IMR-90 (cell line): ENCODE measurements around the gene PRKCH.

Source experiments
- BHLHE40 ChIP-seq: fragments of 150-350 bp; IDR thresholded peaks from 2 replicates; pipeline ENCODE4 v1.6.1; 2016; ENCODE audit warnings: mild to moderate bottlenecking, low read depth, low read length
- CEBPB ChIP-seq: IDR thresholded peaks from 2 replicates; pipeline ENCODE4 v1.6.1; 2012; ENCODE audit warnings: low read depth, low read length, improper control_type of control experiment
- CHD1 ChIP-seq: IDR thresholded peaks from 2 replicates; pipeline ENCODE4 v1.6.1; 2012; ENCODE audit warnings: low read depth, low read length, improper control_type of control experiment
- MAFK ChIP-seq: IDR thresholded peaks from 2 replicates; pipeline ENCODE4 v1.6.1; 2012; ENCODE audit warnings: low read depth, low read length, improper control_type of control experiment
- POLR2A ChIP-seq: IDR thresholded peaks from 2 replicates; pipeline ENCODE4 v1.6.1; 2012; ENCODE audit warnings: mild to moderate bottlenecking, low read depth, low read length
- RAD21 ChIP-seq: IDR thresholded peaks from 2 replicates; pipeline ENCODE4 v1.6.1; 2012; ENCODE audit warnings: low read length, improper control_type of control experiment
- RCOR1 ChIP-seq: IDR thresholded peaks from 2 replicates; pipeline ENCODE4 v1.6.1; 2012; ENCODE audit warnings: mild to moderate bottlenecking, low read length, improper control_type of control experiment; ENCODE audit not compliant: insufficient replicate concordance
- RFX5 ChIP-seq: IDR thresholded peaks from 2 replicates; pipeline ENCODE4 v1.8.0; 2012; ENCODE audit warnings: low read depth, mild to moderate bottlenecking, low read length, moderate library complexity
- TF ChIP-seq, protein P1 (sequence below): conservative IDR thresholded peaks from 2 replicates; pipeline ENCODE4 v1.5.1; 2012; ENCODE audit warnings: mild to moderate bottlenecking, low read depth, low read length, improper control_type of control experiment
- TF ChIP-seq, protein P2 (sequence below): fragments of 150-350 bp; IDR thresholded peaks from 2 replicates; pipeline ENCODE4 v1.6.1; 2017; ENCODE audit warnings: mild to moderate bottlenecking, antibody characterized with exemption, low read length, low read depth

DNA sequence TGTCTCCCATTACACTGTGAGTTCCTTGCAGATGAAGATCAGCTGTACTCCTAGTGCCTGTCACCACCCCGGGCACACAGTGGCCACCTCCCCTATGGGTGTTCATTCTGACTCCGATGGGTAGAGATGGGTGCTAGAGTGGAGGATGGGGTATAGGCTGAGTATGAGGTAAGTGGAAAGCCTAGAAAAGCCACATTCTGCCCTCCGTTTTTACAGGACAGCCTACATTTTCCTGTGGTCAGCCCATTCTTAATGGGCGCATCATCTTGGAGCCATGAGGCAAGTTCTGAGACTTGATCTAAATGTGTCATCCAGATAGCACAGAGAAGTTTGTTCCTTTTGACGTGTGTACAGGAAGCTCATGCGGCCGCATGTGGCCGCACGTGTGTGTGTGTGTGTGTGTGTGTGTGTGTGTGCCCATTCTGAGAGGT is 207.2 kb downstream of the PRKCH start:
- TF ChIP-seq, protein P1, sequence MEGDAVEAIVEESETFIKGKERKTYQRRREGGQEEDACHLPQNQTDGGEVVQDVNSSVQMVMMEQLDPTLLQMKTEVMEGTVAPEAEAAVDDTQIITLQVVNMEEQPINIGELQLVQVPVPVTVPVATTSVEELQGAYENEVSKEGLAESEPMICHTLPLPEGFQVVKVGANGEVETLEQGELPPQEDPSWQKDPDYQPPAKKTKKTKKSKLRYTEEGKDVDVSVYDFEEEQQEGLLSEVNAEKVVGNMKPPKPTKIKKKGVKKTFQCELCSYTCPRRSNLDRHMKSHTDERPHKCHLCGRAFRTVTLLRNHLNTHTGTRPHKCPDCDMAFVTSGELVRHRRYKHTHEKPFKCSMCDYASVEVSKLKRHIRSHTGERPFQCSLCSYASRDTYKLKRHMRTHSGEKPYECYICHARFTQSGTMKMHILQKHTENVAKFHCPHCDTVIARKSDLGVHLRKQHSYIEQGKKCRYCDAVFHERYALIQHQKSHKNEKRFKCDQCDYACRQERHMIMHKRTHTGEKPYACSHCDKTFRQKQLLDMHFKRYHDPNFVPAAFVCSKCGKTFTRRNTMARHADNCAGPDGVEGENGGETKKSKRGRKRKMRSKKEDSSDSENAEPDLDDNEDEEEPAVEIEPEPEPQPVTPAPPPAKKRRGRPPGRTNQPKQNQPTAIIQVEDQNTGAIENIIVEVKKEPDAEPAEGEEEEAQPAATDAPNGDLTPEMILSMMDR, result no peak
- no peak for TF ChIP-seq RCOR1
- no peak for TF ChIP-seq CHD1
- no peak for TF ChIP-seq POLR2A
- TF ChIP-seq, protein P2, sequence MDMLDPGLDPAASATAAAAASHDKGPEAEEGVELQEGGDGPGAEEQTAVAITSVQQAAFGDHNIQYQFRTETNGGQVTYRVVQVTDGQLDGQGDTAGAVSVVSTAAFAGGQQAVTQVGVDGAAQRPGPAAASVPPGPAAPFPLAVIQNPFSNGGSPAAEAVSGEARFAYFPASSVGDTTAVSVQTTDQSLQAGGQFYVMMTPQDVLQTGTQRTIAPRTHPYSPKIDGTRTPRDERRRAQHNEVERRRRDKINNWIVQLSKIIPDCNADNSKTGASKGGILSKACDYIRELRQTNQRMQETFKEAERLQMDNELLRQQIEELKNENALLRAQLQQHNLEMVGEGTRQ, result peak; percentile 68
- peak; percentile 72 for TF ChIP-seq MAFK
- TF ChIP-seq RFX5, result no peak
- TF ChIP-seq BHLHE40, result peak; percentile 98
- TF ChIP-seq CEBPB, result peak; percentile 91
- TF ChIP-seq RAD21, result no peak
